ENCODE results near the gene ABCC9. TPM values are rescaled to one million over a fixed set of nuclear protein-coding genes. Genes with fewer than 3 reads are reported as not detected.

ABCC9 gene
- total RNA-seq, 1 donor from 2014 or later: 27.5 TPM

DNA sequence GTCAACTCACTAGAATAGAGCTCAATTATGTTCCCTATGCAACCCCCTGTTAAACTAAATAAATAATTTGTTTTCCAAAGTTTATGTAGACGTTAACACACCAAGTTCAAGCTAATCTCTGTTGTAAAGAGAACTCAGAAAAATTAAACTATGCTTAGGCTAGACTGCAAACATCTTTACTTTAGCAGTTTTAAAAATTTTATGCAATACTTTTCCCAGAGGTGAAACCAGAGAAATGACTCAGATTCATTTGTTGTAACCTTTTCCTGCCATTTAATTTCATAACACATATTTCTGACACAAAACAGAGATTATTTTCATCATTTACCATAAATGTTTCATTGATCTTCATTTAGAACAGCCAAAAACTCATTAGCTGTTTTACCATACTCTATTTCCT lies 27.4 kb downstream of the ABCC9 start:
- Histone ChIP-seq H3K4me1 (no peaks in the 10 kb centered on the region), H3K9me3 (no peaks in the 10 kb centered on the region), H3K27ac (no peak overlapping the region), H3K36me3 (no peaks in the 10 kb centered on the region), H3K27me3 (ENCODE audit: low read depth) (no peaks in the 10 kb centered on the region), H3K4me3 (no peak overlapping the region)
- DNase-seq (no peak), ATAC-seq (no peak)
- TF ChIP-seq, protein P1, sequence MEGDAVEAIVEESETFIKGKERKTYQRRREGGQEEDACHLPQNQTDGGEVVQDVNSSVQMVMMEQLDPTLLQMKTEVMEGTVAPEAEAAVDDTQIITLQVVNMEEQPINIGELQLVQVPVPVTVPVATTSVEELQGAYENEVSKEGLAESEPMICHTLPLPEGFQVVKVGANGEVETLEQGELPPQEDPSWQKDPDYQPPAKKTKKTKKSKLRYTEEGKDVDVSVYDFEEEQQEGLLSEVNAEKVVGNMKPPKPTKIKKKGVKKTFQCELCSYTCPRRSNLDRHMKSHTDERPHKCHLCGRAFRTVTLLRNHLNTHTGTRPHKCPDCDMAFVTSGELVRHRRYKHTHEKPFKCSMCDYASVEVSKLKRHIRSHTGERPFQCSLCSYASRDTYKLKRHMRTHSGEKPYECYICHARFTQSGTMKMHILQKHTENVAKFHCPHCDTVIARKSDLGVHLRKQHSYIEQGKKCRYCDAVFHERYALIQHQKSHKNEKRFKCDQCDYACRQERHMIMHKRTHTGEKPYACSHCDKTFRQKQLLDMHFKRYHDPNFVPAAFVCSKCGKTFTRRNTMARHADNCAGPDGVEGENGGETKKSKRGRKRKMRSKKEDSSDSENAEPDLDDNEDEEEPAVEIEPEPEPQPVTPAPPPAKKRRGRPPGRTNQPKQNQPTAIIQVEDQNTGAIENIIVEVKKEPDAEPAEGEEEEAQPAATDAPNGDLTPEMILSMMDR (IDR thresholded peaks at IDR 0.05): no peak
- intact Hi-C loops (cut with DNase I): no loop called here

DNA sequence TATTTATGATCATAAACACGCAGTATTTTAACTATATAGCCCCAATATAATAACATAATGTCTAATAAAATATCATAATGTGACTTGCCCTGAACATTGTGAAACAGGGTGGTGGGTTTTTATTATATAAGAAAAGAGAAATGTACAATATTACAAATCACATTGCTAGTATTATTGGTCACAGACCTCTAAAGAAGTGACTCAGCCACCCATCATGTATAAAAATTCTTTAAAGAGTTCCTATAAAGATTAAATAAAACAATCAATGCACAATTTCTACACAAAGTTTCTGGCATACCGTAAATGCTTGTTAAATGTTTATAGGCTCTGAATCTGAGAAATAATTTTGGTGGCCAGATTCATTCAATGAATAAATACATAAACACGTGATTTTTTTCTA lies 28.9 kb downstream of the ABCC9 start:
- ATAC-seq (no peak), DNase-seq (no peak)
- Histone ChIP-seq H3K4me3 (no peak overlapping the region), H3K36me3 (no peaks in the 10 kb centered on the region), H3K9me3 (no peaks in the 10 kb centered on the region), H3K4me1 (no peaks in the 10 kb centered on the region), H3K27ac (no peak overlapping the region), H3K27me3 (ENCODE audit: low read depth) (no peaks in the 10 kb centered on the region)
- TF ChIP-seq, protein P1 (IDR thresholded peaks at IDR 0.05): no peak
- intact Hi-C loops (cut with DNase I): no loop called here

DNA sequence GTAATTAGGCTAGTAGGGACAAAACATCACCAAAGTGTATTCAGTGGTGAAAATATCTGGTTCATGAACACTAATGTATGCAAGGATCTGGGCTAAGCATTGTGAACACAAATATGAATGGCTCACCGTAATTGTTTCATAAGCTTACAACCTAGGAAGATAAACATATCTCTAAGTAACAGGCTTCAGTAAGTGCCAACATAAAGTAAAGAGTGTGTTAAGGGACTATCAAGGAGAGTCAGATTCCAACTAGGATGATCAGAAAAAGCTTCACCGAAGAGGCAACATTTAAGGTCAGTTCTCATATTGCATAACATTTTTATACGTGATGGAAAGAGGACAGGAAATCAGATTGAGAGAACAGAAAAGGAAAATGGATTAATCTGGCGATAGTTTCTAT lies 29.4 kb downstream of the ABCC9 start:
- H3K27me3 ChIP-seq (ENCODE audit: low read depth): no peaks in the 10 kb centered on the region
- no peak overlapping the region for H3K27ac ChIP-seq
- TF ChIP-seq, protein P1 (IDR thresholded peaks at IDR 0.05): no peak
- H3K9me3 ChIP-seq: no peaks in the 10 kb centered on the region
- H3K36me3 ChIP-seq: no peaks in the 10 kb centered on the region
- DNase-seq (no peak), ATAC-seq (no peak)
- intact Hi-C loops (cut with DNase I): no loop called here
- no peaks in the 10 kb centered on the region for H3K4me1 ChIP-seq
- H3K4me3 ChIP-seq: no peak overlapping the region

DNA sequence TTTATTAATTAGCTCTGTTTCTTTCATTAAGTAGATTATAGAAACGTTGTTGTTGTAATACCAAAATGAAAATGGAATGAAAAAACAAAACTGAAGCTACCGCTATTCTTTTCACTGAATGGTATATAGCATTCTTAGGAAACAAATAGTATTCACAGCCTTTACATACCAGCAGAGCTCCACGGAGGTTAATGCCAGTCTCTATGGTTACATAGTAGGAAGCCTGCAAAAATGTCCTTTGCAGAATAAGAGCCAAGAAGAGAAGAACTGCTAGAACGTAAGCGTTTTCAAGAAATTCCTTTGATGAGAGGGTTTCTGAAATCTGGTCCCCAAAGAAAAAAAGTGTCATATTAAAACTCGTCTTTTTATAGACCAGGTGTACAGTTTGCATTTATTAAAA lies 30.6 kb downstream of the ABCC9 start:
- ATAC-seq (no peak), DNase-seq (no peak)
- Histone ChIP-seq H3K4me3 (no peak overlapping the region), H3K36me3 (no peaks in the 10 kb centered on the region), H3K27ac (no peak overlapping the region), H3K9me3 (no peaks in the 10 kb centered on the region), H3K4me1 (no peaks in the 10 kb centered on the region), H3K27me3 (ENCODE audit: low read depth) (no peaks in the 10 kb centered on the region)
- intact Hi-C loops (cut with DNase I): no loop called here
- TF ChIP-seq, protein P1 (IDR thresholded peaks at IDR 0.05): no peak

DNA sequence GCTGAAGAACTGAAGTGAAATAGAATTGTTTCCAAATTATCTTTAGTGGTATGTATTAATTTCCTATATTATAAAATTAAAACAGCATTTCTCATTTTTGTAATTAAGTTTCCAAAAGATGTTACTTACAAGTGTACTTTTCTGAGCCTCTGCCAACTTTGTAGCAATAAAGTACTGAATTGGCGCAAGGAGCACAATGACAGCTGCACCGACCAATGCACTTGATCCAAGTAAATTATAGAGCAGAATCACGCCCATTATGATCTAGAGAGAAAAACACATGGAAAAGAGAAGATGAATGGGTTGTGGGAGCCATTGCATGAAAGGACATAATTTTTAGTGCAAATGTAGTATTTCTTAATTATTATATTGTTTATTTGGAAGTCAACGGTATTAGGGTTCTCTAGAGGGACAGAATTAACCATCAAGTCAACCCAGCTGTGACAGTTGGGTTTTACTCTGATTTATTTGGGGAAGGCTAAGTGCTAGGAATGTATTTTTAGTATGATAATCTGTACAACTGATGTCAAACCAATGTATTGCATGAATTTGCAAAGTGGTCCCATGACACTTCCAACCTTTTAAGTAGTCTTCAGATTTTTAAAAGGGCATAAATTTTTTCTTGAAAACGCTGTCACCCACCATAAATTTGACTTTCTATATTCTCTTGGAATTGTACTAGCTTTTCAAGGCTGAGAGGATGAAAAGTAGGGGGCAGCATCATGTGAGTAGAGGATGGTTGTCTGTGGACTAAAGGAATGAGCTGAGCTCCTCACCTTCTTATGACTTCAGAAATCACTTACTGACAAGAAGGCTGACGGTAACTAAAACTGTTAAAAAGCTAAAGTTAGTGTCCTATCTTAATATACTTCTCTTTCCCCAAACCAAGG lies 33.0 kb downstream of the ABCC9 start:
- TF ChIP-seq, protein P1 (IDR thresholded peaks at IDR 0.05): no peak
- Histone ChIP-seq H3K4me3 (no peak overlapping the region), H3K4me1 (no peaks in the 10 kb centered on the region), H3K27ac (no peak overlapping the region), H3K9me3 (no peaks in the 10 kb centered on the region), H3K36me3 (no peaks in the 10 kb centered on the region), H3K27me3 (ENCODE audit: low read depth) (no peaks in the 10 kb centered on the region)
- ATAC-seq (no peak), DNase-seq (no peak)
- intact Hi-C loops (cut with DNase I): no loop called here
